OCI-LY1 (cell line): ENCODE measurements around the gene MAP2K1.

Experiments
- H2AFZ ChIP-seq: fragments of 200-600 bp; sonication (generic), shearing (Covaris generic); 2 replicates; pipeline ENCODE4 v1.6.0; 2014; ENCODE audit warnings: antibody characterized with exemption, mild to moderate bottlenecking, low read length
- H3F3A ChIP-seq: fragments of 200-600 bp; sonication (generic), shearing (Covaris generic); 2 replicates; pipeline ENCODE4 v1.6.0; 2014; ENCODE audit warnings: mild to moderate bottlenecking, antibody characterized with exemption, low read length, moderate library complexity; ENCODE audit not compliant: insufficient read depth
- H3K27ac ChIP-seq: fragments of 200-600 bp; sonication (generic); 2 replicates; pipeline ENCODE4 v1.5.1; 2014; ENCODE audit warnings: low read length, mixed run types, mild to moderate bottlenecking, low read depth; ENCODE audit not compliant: poor library complexity, severe bottlenecking
- H3K27me3 ChIP-seq: fragments of 200-600 bp; sonication (generic); 2 replicates; pipeline ENCODE4 v1.6.0; 2014; ENCODE audit warnings: antibody characterized with exemption, mild to moderate bottlenecking, low read length, moderate library complexity; ENCODE audit not compliant: insufficient read depth
- H3K36me3 ChIP-seq: fragments of 200-600 bp; sonication (generic); 2 replicates; pipeline ENCODE4 v1.6.1; 2014; ENCODE audit warnings: mild to moderate bottlenecking, antibody characterized with exemption, low read length, moderate library complexity, mixed read lengths; ENCODE audit not compliant: insufficient read depth
- H3K4me1 ChIP-seq: fragments of 200-600 bp; sonication (generic); 2 replicates; pipeline ENCODE4 v1.5.1; 2014; ENCODE audit warnings: mild to moderate bottlenecking, low read length, moderate library complexity; ENCODE audit not compliant: insufficient read depth, severe bottlenecking
- H3K4me2 ChIP-seq: fragments of 200-600 bp; sonication (generic), shearing (Covaris generic); 2 replicates; pipeline ENCODE4 v1.6.1; 2014; ENCODE audit warnings: low read length
- H3K4me3 ChIP-seq: fragments of 200-600 bp; sonication (generic); 2 replicates; pipeline ENCODE4 v1.5.1; 2014; ENCODE audit warnings: low read length, low read depth, mild to moderate bottlenecking, mixed read lengths; ENCODE audit not compliant: poor library complexity, severe bottlenecking
- H3K79me2 ChIP-seq: fragments of 200-600 bp; shearing (Covaris generic); 2 replicates; pipeline ENCODE4 v1.6.1; 2016; ENCODE audit warnings: mixed run types, low read length, mixed read lengths; ENCODE audit not compliant: insufficient read depth
- H3K9ac ChIP-seq: fragments of 200-600 bp; sonication (generic), shearing (Covaris generic); 2 replicates; pipeline ENCODE4 v1.6.1; 2014; ENCODE audit warnings: mild to moderate bottlenecking, low read length, mixed read lengths
- H3K9me2 ChIP-seq: fragments of 200-600 bp; sonication (generic), shearing (Covaris generic); 2 replicates; pipeline ENCODE4 v1.6.1; 2014; ENCODE audit warnings: low read depth, mild to moderate bottlenecking, low read length, mixed read lengths
- H3K9me3 ChIP-seq: fragments of 200-600 bp; shearing (Covaris generic); 2 replicates; pipeline ENCODE4 v1.6.1; 2014; ENCODE audit warnings: low read length, mixed read lengths
- H4K20me1 ChIP-seq: fragments of 200-600 bp; sonication (generic), shearing (Covaris generic); 2 replicates; pipeline ENCODE4 v1.6.0; 2016; ENCODE audit warnings: mild to moderate bottlenecking, low read length; ENCODE audit not compliant: insufficient read depth
- EZH2 ChIP-seq: fragments of 200-600 bp; sonication (generic), shearing (Covaris generic); IDR thresholded peaks from 2 replicates; pipeline ENCODE4 v1.8.0; 2017; ENCODE audit warnings: borderline replicate concordance, mixed run types, mild to moderate bottlenecking, antibody characterized with exemption, low read length, moderate library complexity, mixed read lengths
- TF ChIP-seq, protein P1 (sequence below): fragments of 200-600 bp; sonication (generic), shearing (Covaris generic); IDR thresholded peaks from 2 replicates; pipeline ENCODE4 v1.5.1; 2017; ENCODE audit warnings: mild to moderate bottlenecking, antibody characterized with exemption, low read length, moderate library complexity, mixed read lengths

MAP2K1 gene

DNA sequence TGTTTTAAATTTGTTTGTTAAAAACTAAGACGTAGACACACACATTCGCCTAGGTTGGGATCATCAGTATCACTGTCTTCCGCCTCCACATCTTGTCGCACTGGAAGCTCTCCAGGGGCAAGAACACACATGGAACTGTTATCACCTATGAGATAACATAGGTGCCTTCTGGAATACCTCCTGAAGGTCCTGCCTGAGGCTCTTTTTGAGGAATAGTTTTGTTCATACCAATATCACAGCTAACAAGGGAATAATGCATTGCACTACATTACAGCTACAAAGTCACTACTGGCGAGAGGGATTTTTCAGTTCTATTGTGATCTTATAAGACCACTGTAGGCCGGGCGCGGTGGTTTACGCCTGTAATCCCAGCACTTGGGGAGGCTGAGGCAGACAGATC, 148.3 kb downstream of the MAP2K1 start:
- Histone ChIP-seq H3K4me2 (no peak overlapping the region), H3K36me3 (peaks cover 60% of the 10 kb centered on the region), H4K20me1 (no peaks in the 10 kb centered on the region), H3K4me1 (no peaks in the 10 kb centered on the region), H3F3A (peaks cover 6% of the 10 kb centered on the region; the same call in 1 of the 2 replicates), H2AFZ (no peak overlapping the region), H3K27me3 (no peaks in the 10 kb centered on the region), H3K27ac (no peak overlapping the region), H3K79me2 (no peaks in the 10 kb centered on the region), H3K9me2 (no peaks in the 10 kb centered on the region), H3K9me3 (no peaks in the 10 kb centered on the region), H3K4me3 (no peak overlapping the region), H3K9ac (no peak overlapping the region)
- TF ChIP-seq, protein P1, sequence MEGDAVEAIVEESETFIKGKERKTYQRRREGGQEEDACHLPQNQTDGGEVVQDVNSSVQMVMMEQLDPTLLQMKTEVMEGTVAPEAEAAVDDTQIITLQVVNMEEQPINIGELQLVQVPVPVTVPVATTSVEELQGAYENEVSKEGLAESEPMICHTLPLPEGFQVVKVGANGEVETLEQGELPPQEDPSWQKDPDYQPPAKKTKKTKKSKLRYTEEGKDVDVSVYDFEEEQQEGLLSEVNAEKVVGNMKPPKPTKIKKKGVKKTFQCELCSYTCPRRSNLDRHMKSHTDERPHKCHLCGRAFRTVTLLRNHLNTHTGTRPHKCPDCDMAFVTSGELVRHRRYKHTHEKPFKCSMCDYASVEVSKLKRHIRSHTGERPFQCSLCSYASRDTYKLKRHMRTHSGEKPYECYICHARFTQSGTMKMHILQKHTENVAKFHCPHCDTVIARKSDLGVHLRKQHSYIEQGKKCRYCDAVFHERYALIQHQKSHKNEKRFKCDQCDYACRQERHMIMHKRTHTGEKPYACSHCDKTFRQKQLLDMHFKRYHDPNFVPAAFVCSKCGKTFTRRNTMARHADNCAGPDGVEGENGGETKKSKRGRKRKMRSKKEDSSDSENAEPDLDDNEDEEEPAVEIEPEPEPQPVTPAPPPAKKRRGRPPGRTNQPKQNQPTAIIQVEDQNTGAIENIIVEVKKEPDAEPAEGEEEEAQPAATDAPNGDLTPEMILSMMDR = no peak
- no peak for TF ChIP-seq EZH2
